ENCODE results near the gene TTF2.

The TTF2 gene

DNA sequence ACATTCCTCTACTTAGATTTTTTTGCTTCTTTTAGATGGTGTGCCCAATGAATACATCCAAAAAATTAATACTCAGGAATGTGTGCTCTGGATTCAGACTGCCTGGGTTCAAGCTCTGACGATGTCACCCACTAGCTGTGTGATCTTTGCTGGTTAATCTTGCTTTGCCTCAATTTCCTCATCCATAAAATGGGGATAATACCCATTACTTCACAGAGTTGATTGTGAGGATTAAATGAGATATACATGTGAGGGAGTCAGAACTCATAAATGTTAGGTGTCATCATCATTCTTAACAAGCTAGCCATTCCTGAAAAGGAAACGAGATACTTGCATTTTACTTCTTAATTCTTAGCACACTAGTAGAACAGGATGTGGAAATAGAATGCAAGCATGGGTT is 12.9 kb upstream of the TTF2 start:
- DNase-seq: no peak

GRCh38 chr1:117049857-117050256 is 10.3 kb upstream of the TTF2 start:
- no peak for DNase-seq

GRCh38 chr1:117051224-117052064 is 8.7 kb upstream of the TTF2 start:
- DNase-seq: no peak

DNA sequence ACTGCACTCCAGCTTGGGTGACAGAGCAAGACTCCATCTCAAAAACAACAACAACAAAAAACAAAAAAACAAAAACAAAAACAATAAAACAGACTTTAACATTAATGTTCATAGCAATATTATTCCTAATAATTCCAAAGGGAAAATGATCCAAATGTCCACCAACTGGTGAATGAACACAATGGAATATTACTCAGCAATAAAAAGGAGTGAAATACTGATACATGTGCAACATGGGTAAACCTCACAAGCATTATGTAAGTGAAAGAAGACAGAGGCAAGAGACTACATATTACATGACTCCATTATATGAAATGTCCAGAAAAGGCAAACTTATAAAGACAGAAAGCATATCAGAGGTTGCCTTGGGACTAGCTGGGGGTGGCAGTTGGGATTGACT is 6.1 kb upstream of the TTF2 start:
- DNase-seq: no peak

DNA sequence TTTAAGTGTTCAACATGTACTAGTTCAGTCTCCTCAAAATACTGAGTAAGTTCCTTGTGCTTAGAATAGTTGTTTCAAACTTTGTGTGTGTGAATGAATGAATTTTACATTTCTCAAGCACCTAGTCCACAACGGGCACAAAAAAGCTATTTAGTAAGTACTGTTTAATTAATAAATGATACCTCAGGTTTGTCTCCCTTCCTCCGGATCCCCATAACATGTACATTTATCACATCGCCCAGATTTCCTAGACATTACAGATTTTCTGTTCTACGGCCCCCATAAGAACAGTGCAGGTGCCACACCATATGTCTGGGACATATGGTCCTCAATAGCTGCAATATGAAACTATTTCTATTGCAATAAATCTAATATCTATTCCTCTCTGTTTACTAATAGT is 1.3 kb upstream of the TTF2 start:
- no peak for DNase-seq

DNA sequence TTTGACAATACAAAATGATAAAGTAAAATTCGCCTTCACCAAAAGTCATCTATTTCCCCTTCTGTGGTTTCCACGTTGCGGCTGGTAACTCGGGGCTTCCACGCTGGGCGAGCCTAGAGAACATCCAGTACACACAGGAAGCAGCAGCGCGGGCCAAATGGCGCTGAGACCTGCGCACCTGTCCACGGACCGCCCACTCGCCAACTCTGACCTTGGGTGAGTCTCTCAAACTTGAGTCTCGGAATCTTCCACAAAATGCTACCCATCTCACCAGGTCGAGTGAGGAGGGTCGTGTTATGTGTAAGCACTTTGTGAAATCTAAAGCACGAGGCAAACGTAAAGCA is 820 bp upstream of the TTF2 start:
- peak; percentile 53 for DNase-seq

DNA sequence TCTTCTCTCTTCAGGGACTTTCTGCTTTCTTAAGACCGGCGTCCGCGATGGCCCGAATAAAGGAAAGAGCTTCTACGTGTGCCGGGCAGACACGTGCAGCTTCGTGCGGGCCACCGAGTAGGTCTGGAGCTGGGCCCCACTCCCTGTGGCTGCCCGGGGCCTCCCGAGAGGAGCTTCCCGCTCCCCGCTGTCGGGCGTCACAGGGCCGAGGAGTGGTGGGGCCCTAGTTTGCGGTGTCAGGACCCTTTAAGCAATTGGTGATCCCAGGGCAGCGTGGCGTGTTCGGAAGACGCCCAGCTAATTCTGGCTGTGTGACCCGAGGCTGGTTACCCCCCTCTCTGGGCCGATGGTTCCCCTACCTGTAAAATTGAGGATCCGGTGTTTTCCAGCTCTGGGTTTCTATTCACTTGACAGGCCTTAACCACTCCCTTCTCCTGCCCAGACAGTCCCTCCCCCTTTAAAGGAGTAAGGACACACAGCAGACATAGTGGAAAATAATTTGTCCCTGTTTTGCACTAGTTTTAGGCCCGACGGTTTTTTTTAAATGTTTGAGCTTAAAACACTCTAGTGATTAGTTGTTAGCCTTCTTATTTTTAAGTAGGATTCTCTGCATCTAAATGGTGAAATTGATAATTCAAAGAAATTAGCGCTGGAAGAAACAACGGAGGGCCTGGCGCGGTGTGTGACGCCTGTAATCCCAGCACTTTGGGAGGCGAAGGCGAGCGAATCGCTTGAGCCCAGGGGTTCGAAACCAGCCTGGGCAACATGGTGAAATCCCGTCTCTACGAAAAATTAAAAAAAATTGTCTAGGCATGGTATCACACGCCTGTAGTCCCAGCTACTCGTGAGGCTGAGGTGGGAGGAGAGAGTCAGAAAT is 553 bp downstream of the TTF2 start:
- DNase-seq: no peak

DNA sequence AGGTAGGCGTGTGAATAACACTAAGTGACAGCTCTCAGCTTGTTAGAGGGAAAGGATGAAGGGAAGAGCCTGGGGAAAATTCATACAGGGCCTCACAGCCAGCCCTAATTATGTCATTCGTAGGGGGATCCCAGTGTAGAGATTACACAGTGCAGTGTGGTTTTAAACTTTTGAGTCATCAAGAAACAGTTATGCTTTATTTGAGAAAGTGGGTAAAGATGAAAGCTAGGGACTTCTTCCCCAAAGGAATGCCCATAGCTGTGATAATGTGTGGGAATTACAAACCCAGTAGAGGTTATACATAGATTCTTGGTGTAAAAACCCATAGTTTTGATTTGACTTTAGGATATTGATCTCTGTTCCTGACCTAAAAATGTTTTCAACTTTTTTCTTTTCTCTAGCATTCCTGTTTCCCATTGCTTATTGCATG is 1.9 kb downstream of the TTF2 start:
- no peak for DNase-seq

DNA sequence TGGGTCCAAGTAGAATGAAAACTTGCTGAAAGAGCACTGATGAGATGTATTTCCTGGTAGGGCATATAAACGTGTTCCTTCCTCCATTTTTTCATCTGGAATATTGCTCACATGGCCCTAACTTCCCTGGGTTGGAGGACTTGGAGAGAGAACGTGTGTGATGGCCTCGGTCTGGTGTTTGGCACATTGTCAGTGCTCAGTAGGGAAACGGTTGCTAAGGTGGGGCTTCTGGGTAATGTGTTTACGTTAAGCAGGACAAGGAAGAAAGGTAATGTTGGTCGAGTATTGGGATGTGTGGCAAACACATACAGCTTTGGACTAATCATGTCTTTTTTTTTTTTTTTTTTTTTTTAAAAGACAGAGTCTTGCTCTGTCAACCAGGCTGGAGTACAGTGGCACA is 6.2 kb downstream of the TTF2 start:
- no peak for DNase-seq

GRCh38 chr1:117067533-117068370 is 7.6 kb downstream of the TTF2 start:
- DNase-seq: no peak

DNA sequence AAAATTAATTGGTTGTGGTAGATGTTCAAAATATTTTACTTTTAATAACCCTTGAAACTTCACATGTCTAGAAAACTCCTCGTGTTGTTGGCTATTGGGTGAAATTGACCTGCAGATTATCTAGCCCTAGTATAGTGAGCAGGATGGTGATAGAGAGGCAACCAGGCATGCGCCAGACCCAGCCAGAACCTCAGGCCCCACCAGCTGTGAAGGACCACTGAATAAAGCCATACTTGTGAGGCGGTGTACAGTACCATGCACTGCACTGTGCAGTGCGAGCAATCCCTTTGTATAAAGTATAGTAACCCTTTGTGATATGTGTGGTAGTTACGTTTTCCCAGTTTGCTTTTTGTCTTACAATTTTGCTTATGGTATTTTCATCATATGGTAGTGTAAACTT is 8.5 kb downstream of the TTF2 start:
- no peak for DNase-seq

- DNase-seq: no peak
Measured at GRCh38 chr1:117069220-117069844, 9.2 kb downstream of the TTF2 start.

DNA sequence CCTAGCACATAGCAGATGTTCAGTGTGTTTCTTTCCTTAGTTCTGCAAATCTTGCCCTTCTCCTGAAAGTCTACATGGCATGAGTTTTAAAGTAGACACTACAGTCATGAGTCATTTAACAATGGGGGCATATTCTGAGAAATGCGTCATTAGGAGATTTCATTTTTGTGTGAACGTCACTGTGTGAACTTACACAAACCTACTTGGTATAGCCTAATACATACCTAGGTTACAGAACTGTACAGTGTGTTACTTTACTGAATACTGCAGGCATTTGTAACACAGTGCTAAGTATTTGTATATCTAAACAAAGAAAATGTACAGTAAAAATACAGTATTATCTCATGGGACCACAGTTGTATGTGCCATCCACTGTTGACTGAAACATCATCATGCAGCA is 10.0 kb downstream of the TTF2 start:
- DNase-seq: no peak

DNA sequence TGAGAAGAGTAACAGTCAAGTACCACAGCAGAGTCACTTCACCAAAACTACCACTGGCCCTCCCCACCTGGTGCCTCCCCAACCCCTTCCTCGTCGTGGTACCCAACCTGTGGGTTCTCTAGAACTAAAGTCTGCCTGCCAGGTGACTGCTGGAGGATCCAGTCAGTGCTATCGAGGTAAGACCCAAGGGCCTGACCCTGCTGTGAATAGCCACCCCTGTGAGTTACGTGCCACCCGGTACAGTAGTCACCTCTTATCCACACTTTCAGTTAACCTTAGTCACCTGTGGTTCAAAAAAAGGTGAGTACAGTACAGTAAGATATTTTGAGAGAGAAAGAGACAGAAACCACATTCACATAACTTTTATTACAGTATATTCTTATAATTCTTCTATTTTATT is 16.5 kb downstream of the TTF2 start:
- no peak for DNase-seq

DNA sequence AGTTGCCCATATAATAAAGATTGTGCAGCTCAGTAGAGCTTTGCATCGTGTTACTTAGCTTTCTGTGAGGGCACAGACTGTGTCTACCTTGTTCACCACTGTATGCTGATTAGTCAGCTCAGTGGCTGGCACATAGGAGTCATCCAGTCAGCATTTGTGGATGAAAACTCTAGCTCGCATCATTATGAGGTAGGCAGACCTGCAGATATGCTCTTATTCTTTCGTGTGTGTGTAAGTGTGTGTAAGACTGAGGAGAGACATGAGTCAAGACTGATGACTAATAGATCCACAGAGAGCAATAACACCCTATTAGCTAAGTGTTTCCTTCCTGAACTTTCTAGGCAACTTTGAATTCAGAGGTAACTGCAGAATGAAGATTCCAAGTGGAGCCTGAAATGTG is 17.1 kb downstream of the TTF2 start:
- no peak for DNase-seq

DNA sequence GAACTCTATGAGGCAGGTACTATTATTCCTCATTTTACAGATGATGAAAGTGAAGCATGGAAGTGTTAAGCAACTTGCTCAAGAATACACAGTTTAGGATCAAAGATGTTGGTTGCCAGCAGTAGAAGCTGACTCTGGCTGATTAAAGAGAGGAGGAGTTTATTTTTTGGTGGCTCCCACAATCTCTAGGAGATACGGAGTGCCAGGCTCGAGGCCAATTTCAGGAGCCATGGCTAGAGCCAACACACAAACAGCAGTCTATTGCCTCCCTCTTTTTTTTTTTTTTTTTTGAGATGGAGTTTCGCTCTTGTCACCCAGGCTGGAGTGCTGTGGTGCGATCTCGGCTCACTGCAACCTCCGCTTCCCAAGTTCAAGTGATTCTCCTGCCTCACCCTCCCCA is 19.6 kb downstream of the TTF2 start:
- no peak for DNase-seq

DNA sequence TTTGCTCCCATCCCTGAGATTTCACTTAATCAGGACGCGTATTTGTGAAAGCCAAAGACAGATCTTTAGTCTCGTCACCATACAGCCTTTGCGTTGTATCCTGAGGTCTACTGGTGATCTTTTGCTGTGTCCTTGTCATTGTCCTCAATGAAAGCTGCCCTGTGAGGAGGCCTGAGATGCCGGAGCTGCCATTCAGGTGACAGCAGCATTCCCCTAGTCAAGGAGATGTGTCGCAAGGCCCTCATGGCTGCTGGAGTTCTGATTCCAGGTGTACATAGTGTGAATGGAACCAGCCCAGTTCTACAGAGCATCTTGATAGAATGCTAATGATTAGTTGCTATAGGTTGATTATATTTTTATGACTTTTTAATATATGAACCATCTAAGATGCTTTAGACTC is 24.1 kb downstream of the TTF2 start:
- no peak for DNase-seq

DNA sequence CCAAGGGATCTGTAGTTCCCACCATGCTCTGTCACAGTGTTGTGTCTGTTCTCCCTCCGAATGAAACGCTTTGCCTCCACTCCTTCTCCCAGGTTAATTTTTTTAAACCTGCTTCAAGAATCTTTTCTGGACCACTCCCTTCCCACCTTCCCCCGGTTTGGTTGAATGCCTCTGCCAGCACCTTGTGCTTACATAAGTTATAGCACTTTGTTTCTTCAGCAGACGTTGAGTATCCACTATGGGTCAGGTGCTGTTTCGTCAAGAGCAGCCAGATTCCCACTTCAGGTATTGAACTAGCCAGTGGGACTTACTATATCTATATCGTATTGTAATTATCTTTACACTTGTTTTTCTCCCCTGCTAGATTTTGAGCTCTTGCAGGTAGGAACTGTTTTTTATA is 27.6 kb downstream of the TTF2 start:
- DNase-seq: no peak

DNA sequence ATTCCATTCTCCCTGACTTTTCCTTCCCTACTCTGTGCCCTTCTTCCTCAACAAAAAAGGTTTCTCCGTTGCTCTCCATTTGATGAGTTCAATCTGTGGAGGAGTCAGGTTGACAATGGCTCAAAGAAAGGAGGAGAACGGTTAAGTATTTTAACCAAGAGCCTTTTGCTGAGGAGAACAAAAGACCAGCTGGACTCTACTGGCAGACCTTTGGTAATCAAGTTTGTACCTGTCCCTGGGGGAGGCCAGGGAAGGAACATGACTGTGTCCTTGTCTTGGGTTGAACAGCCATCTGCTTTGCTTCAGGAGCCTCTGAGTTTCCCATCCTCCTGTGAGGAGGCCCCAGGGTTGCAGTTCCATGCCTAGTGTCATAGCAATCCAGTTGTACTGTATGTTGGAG is 29.9 kb downstream of the TTF2 start:
- no peak for DNase-seq

DNA sequence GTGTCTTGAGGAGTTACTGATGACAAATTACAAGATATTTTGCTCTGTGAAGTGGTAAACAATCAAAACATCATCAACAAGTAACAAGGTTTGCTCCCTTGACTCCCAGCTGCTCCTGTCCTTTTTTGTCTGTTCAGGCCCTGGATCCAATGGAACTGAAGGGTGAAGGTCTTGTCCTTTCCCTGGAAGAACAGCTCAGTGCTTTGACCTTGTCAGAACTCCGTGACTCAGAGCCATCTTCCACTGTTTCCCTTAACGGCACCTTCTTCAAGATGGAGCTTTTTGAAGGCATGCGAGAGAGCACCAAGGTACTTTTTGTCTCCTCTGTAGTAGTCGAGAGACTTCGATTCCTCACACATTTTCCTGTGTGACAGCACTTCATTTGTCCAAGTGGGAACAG is 32.5 kb downstream of the TTF2 start:
- DNase-seq: no peak

- DNase-seq: no peak
Measured at GRCh38 chr1:117093091-117093534, 33.0 kb downstream of the TTF2 start.

DNA sequence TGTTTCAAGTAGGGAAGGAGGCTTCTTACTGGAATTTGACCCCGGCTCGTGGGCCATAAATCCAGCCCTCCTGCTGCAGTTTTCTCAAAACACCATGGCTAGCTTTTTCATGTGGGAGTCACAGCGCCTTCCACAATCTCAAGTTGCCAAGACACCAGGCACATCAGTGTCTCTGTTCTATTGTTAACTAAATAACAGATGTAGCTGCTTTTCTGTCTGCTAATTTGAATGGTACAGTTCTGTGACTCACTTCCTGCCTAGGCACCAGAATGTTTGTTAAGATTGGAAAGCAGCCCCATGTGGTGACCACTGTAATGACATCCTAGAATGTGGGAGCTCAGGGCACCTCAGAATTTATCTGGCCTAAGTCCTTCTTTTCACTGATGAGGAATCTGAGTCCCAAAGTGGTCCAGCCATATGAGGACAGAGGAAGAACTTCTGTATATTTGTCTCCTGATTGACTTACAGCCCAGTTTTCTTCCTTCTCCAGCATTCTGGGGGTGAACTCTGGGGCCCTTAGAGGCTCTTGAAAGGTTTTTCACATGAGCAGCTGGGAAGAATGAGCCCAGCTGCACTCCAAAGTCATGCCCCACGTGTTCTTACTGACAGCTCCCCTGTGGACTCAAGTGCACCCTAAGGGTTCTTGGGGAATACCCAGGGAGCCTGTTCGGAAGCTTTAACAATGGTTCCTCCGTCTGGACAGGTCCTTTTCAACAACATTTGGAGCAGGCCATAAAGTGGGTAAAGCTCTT is 33.9 kb downstream of the TTF2 start:
- no peak for DNase-seq
